Right lobe of liver (tissue), 6 donors: ENCODE results near the gene ANAPC2. TPM values are rescaled to one million over a fixed set of nuclear protein-coding genes. Genes with fewer than 3 reads are reported as not detected.

ENCODE experiments used
- ATAC-seq, 4 donors: fragments of 200-7000 bp; cut with Tn5 transposase; one replicate each; pipeline ENCODE4 v1.9.1; 2020; ENCODE audit warnings: mild to moderate bottlenecking in 4 of 4, moderate library complexity in 4 of 4
- DNase-seq, 3 donors: peaks; one replicate each; pipeline ENCODE4 v3.0.0-alpha.2; 2020
- H3K27ac ChIP-seq, 3 donors: fragments of 200-600 bp; one replicate each; pipeline ENCODE4 v1.8.0; 2022
- H3K27me3 ChIP-seq, 2 donors: fragments of 200-600 bp; one replicate each; pipeline ENCODE4 v1.8.0; 2022
- H3K36me3 ChIP-seq, 4 donors: fragments of 200-600 bp; sonication (generic) in 1 of 4; one replicate each; pipeline versions ENCODE4 v1.5.1 to v1.8.0; 2017 to 2022; ENCODE audit warnings: control low read depth in 1 of 4
- H3K4me1 ChIP-seq, 4 donors: fragments of 200-600 bp; sonication (generic) in 1 of 4; one replicate each; pipeline versions ENCODE4 v1.5.1 to v1.8.0; 2017 to 2022; ENCODE audit warnings: control low read depth in 1 of 4
- H3K4me3 ChIP-seq, 3 donors: fragments of 200-600 bp; one replicate each; pipeline ENCODE4 v1.8.0; 2022
- H3K9me3 ChIP-seq, 4 donors: fragments of 200-600 bp; sonication (generic) in 1 of 4; one replicate each; pipeline versions ENCODE4 v1.5.1 to v1.8.0; 2017 to 2022; ENCODE audit warnings: control low read depth in 1 of 4
- POLR2A ChIP-seq: fragments of 450-650 bp; IDR thresholded peaks from one replicate; pipeline ENCODE4 v1.6.1; 2017; ENCODE audit warnings: antibody characterized with exemption, mild to moderate bottlenecking
- WGBS: methylation state at CpG from one replicate; pipeline ENCODE4 v1.1.6; 2018; ENCODE audit warnings: low coverage, low lambda C conversion rate; ENCODE audit not compliant: insufficient coverage; ENCODE audit errors: missing lambda C conversion rate; 5-methylcytosine and 5-hydroxymethylcytosine counted together
- intact Hi-C, 2 donors: fragments of 100-400 bp; cut with DNase I; formaldehyde crosslinking; loops; one replicate each; pipeline versions ENCODE4 v1.11.2 to v1.14.1; 2022
- total RNA-seq, 6 experiments: library from RNA; depleted of rRNA in 2 of 6; stranded (reverse); fragments of >200 nt in 2 of 6; fragmentation: NEBNext Ultra II Directional in 3 of 6; extraction: Animal tissue kit (Norgen Biotek cat#: 25700) in 3 of 6; gene quantifications; one replicate each; pipeline versions ENCODE4 v1.1.0 to v1.2.4, GENCODE V29; 2016 to 2023
- TF ChIP-seq, protein P1 (sequence below), 4 donors: fragments of 200-600 bp in 3 of 4; fragments of 450-650 bp in 1 of 4; IDR thresholded peaks; one replicate each; pipeline versions ENCODE4 v1.5.1 to v1.8.0; 2016 to 2022; ENCODE audit warnings: antibody characterized with exemption in 4 of 4, mild to moderate bottlenecking in 2 of 4
- donor health status: DM: no; HTN: yes; CAD: no.
- donor health status: DM: no; HTN: no; CAD: no.
- donor health status: DM: no; HTN: no; CAD: no.
- donor health status: DM: no; HTN: yes; CAD: no.
- donor health status: DM: no; HTN: yes; CAD: no.

The ANAPC2 gene
- total RNA-seq, 6 experiments from 2014 or later, result 16.1 to 36.5 (median 27.9) TPM

DNA sequence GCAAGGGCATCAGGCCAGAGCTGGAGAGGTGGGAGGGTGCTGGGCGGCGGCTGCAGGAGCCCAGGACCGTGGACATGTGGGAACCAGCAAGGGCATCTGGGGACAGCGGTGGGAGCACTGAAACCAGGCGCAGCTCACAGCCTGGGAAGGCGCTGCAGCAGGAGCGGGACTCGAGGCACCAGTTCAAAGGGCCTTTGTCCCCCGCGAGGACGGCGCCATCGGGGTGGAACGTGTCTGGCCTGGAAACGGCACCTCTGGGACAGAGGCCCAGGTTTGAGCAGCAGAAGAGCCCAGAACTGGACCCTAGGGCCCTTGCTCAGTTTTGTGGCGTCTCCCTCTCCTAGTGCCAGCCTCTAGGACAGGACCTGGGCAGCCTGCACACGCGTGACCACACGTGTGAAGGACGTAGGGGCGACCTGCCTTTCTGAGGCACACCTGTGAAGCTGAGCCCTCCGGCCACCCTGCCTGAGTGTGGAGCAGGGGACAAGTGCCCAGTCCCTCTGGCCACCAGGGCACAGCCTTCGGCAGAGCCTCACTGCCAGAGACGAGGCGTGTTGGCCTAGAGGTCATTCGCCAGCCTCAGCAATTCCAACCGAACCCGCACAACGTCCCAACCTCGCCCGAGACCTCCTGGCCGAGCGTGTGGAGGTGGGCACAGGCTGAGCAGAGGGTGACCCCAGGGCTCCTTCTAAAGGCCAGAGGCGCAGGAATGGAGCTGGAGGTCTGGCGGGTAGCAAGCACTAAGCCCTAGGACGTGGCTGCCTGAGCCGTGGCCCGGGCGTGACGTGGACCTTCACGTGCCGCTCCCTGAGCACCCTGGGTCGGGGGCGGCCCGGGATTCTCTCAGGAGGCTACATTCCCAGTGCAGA, 14.3 kb downstream of the ANAPC2 start:
- H3K4me1 ChIP-seq, result peaks cover 0 to 11% (median 0%) of the 10 kb centered on the region in 4 donors
- intact Hi-C loops, result no loop called here
- peaks cover 0 to 16% of the 10 kb centered on the region in 2 donors for H3K27me3 ChIP-seq

DNA sequence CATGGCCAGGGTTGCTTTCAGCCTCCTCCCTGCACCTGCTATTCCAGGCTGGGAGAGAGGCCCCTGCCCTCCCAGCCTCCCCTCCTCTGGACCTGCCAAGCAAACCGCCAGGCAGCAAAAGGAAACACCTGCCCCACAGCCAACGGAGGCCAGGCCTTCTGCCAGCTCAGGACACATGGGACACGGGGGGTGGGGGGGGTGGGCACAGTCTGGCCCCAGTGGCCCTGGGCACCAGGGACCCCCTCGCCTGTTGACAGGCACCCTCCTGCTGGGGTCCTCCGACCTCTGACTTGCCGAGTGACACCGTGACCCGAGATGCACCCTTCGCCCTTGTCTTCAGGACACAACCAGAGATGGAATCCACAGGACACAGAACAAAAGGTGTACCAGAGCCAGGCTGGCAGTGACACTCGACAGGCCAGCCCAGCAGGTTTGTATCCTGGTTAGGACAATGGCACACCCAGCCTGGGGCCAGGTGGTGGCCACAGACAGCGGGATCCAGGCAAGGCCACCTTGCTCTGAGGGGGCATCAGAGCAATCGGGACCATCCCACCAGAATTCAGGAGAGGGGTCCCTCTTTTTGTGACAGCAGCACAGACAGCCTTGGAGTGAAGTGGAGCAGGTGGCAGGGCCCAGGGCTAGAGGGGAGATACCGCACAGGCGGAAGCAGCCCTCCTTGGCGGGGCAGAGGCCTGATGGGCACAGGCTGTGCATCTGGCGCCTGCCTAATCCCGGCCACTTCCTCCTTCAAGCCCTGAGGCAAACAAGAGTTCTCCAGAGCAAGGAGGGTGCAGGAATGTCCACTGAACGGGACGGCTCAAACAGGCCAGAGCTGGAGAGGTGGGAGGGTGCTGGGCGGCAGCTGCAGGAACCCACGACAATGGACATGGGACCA, 15.2 kb downstream of the ANAPC2 start:
- Histone ChIP-seq H3K36me3 (no peaks in the 10 kb centered on the region), H3K9me3 (no peaks in the 10 kb centered on the region), H3K4me3 (no peak overlapping the region), H3K4me1 (peaks cover 0 to 18% (median 0%) of the 10 kb centered on the region in 4 donors), H3K27ac (no peak overlapping the region), H3K27me3 (peaks cover 0 to 25% of the 10 kb centered on the region in 2 donors)
- 32% methylated on average over 6 of the region's 21 CpGs for WGBS
- TF ChIP-seq, protein P1, sequence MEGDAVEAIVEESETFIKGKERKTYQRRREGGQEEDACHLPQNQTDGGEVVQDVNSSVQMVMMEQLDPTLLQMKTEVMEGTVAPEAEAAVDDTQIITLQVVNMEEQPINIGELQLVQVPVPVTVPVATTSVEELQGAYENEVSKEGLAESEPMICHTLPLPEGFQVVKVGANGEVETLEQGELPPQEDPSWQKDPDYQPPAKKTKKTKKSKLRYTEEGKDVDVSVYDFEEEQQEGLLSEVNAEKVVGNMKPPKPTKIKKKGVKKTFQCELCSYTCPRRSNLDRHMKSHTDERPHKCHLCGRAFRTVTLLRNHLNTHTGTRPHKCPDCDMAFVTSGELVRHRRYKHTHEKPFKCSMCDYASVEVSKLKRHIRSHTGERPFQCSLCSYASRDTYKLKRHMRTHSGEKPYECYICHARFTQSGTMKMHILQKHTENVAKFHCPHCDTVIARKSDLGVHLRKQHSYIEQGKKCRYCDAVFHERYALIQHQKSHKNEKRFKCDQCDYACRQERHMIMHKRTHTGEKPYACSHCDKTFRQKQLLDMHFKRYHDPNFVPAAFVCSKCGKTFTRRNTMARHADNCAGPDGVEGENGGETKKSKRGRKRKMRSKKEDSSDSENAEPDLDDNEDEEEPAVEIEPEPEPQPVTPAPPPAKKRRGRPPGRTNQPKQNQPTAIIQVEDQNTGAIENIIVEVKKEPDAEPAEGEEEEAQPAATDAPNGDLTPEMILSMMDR (IDR thresholded peaks at IDR 0.05), result no peak
- TF ChIP-seq POLR2A, result no peak
- ATAC-seq (no peak), DNase-seq (no peak)
- intact Hi-C loops, result no loop called here

More for the DNA sequence above, 14.3 kb downstream of the ANAPC2 start:
- H3K9me3 ChIP-seq, result no peaks in the 10 kb centered on the region
- no peak for TF ChIP-seq POLR2A
- TF ChIP-seq, protein P1 (IDR thresholded peaks at IDR 0.05), result no peak
- no peak overlapping the region for H3K27ac ChIP-seq
- 79% methylated on average over 6 of the region's 45 CpGs for WGBS
- H3K4me3 ChIP-seq, result no peak overlapping the region
- H3K36me3 ChIP-seq, result no peaks in the 10 kb centered on the region
- ATAC-seq (no peak), DNase-seq (no peak)

DNA sequence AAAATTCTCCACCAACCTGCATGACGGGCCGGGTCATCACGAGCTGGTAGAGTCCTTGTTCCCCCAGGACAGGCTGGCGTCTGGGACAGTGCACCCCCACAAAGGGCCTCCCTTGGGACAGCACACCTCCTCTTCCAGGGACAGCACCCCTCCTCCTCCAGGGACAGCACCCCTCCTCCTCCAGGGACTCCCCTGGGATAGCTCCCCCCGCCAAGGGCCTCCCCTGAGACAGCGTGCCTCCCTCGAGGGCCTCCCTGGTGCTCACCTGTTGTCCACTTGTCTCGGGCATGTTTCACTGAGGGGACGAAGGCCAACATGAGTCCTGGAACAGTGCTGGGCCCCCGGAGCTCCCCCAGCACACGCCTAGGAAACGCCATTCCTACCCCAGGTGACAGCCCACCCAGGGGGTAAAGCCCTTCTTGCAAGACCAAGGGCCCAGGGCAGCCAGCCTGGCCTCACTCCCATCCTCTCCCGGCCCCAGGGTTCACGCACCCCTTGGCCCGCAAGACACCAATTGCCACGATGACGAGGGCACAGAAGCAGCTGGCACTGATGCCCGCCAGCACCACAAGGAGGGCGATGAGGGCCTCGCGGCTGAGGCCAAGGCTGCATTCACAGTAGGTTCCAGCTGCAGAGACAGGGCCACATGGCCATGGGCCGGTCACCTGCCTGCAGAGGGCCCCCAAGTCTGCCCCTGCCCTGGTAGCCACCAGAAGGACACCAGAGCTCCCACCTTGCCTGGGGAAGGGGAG, 17.0 kb downstream of the ANAPC2 start:
- no peak for DNase-seq
- Histone ChIP-seq H3K36me3 (no peaks in the 10 kb centered on the region), H3K27me3 (peaks cover 0 to 37% of the 10 kb centered on the region in 2 donors), H3K9me3 (no peaks in the 10 kb centered on the region), H3K4me3 (no peak overlapping the region), H3K27ac (no peak overlapping the region), H3K4me1 (peaks cover 0 to 24% (median 0%) of the 10 kb centered on the region in 4 donors)
- no peak for ATAC-seq
- intact Hi-C loops, result no loop called here
- no peak for TF ChIP-seq POLR2A
- TF ChIP-seq, protein P1 (IDR thresholded peaks at IDR 0.05), result no peak
- WGBS, result no CpG with 5 or more reads among the region's 22 CpGs

DNA sequence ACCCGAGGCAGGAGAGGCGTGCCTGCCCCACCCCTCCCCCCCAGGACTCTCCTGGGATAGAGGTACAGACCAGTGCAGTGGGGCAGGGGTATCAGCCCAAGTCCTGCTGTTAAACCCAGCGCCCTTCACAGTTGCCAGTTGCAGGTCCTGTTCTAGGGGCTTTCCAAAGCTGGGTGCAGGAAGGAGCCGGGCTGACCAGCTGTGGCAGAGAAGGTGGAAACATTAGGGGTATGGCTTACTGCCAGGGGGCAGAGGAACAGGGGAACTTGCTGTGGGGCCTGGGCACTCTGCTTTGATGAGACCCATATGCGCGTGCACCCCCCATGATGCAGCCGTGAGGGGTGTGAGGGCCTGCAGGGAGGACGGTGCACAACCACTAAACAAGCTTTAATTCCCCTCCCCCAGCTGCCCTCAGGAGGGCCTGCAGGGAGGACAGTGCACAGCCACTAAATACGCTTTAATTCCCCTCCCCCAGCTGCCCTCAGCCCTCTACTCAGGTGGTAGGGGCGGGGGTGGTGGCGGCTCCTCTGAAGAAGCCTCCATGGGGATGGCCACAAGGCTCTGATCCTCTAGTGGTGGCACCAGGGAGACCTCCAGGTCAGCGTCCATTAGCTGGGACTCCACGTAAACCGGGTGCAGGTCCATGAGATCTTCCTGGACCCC, 17.7 kb downstream of the ANAPC2 start:
- Histone ChIP-seq H3K4me1 (peaks cover 0 to 24% (median 0%) of the 10 kb centered on the region in 4 donors), H3K4me3 (no peak overlapping the region), H3K27ac (no peak overlapping the region), H3K9me3 (no peaks in the 10 kb centered on the region), H3K36me3 (no peaks in the 10 kb centered on the region), H3K27me3 (peaks cover 0 to 44% of the 10 kb centered on the region in 2 donors)
- DNase-seq (no peak), ATAC-seq (no peak)
- TF ChIP-seq, protein P1 (IDR thresholded peaks at IDR 0.05), result no peak
- TF ChIP-seq POLR2A, result no peak
- 31% methylated on average over 4 of the region's 14 CpGs for WGBS
- intact Hi-C loops, result no loop called here
